Kasumi-1 (cell line): ENCODE measurements around the gene OTOGL.
"Not testable (repeated sequence)": the region's sequence is repeated elsewhere in the genome, so short reads cannot be mapped to it uniquely, and the experiment has no call there.

Experiments
- DNase-seq, 2 experiments: peaks; one replicate each; lab custom pipeline; 2025; lab: John Stamatoyannopoulos, UW

The OTOGL gene

GRCh38 chr12:80099259-80099658 lies at the start of gene OTOGL:
TSS of gene OTOGL (plus strand) at chr12:80099537. CDS start at chr12:80209432, 109,895 bp downstream.
- DNase-seq: no peak

GRCh38 chr12:80050236-80050635 lies 49.1 kb upstream of the OTOGL start:
- DNase-seq: no peak

- DNase-seq: no peak
Measured at GRCh38 chr12:80053051-80053790, 46.1 kb upstream of the OTOGL start.

- DNase-seq: no peak
Measured at GRCh38 chr12:80056232-80056631, 43.1 kb upstream of the OTOGL start.

- peak; percentile 7 to 29 for DNase-seq
Measured at GRCh38 chr12:80056845-80057244, 42.5 kb upstream of the OTOGL start.

GRCh38 chr12:80058586-80058985 lies 40.8 kb upstream of the OTOGL start:
- no peak for DNase-seq

- DNase-seq: no peak
Measured at GRCh38 chr12:80059102-80059501, 40.2 kb upstream of the OTOGL start.

GRCh38 chr12:80059875-80060274 lies 39.5 kb upstream of the OTOGL start:
- no peak for DNase-seq

- DNase-seq: no peak
Measured at GRCh38 chr12:80064269-80064668, 35.1 kb upstream of the OTOGL start.

- DNase-seq: no peak
Measured at GRCh38 chr12:80064951-80065350, 34.4 kb upstream of the OTOGL start.

GRCh38 chr12:80068173-80068572 lies 31.2 kb upstream of the OTOGL start:
- no peak for DNase-seq

GRCh38 chr12:80083892-80084614 lies 15.3 kb upstream of the OTOGL start:
- not testable (repeated sequence) for DNase-seq

- DNase-seq: no peak
Measured at GRCh38 chr12:80086025-80086424, 13.3 kb upstream of the OTOGL start.

- no peak for DNase-seq
Measured at GRCh38 chr12:80087486-80088213, 11.7 kb upstream of the OTOGL start.

GRCh38 chr12:80100591-80100990 lies 1.3 kb downstream of the OTOGL start:
- no peak for DNase-seq

- peak; percentile 64 to 74 for DNase-seq
Measured at GRCh38 chr12:80101126-80101525, 1.8 kb downstream of the OTOGL start.

- DNase-seq: no peak
Measured at GRCh38 chr12:80107221-80107620, 7.9 kb downstream of the OTOGL start.

- no peak for DNase-seq
Measured at GRCh38 chr12:80116735-80117134, 17.4 kb downstream of the OTOGL start.

- no peak for DNase-seq
Measured at GRCh38 chr12:80118565-80119324, 19.4 kb downstream of the OTOGL start.

GRCh38 chr12:80120994-80121393 lies 21.7 kb downstream of the OTOGL start:
- DNase-seq: no peak

- no peak for DNase-seq
Measured at GRCh38 chr12:80121661-80122060, 22.3 kb downstream of the OTOGL start.
